Measurements from ENCODE around the gene PRCC. TPM values are rescaled to one million over a fixed set of nuclear protein-coding genes. Genes with fewer than 3 reads are reported as not detected.

Gene PRCC
- total RNA-seq, 1 experiment from 2014 or later, result 103 TPM

DNA sequence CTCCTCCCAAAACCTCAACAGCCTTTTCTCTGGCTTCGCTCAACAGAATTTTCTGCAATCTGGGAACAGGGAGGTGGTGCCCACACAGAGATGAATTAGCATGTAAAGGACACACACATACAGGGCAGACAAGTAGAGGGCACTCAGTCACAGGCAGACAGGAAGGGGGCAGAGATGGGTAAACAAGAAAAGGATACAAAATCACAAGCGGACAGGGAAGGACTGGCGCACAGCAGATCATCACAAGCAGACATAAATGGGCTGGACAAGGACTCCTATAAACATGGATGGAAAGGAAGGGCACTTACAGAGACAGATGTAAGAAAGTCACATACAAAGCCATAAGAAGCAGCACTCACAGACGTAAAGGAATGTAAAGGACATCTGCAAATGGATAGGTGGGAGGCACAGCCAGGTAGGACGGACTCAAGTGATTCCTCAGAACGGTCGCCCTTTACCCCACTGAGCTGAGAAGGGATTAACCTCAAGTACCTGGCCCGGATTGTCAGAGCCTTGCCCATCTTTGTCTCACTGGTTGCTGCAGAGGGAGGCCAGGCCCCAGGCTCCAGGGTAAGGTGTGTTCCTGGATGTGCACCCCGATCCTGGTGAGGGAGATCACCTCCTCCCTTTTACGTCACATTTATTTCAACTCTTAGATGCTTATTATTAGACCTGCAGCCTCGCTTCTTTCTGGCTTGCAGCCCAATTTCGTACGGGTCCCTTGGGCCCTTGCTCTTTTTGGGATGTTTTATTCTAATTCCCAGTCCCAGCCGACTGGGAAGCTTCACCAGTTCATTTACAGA, 836 bp upstream of the PRCC start:
- no peaks in the 10 kb centered on the region for H3K9me2 ChIP-seq (replicated peaks; ENCODE audit: low read length)
- peaks cover 4% of the 10 kb centered on the region; the same call in 1 of the 2 replicates for H4K20me1 ChIP-seq (ENCODE audit: low read length)
- ChIA-PET CTCF (interaction anchor here (0.6 to 1.3 kb wide), 7 partner anchors 26 to 907 kb away, joined by 3 to 9 read pairs (median 3); partner anchors contain the start of gene MRPL24), POLR2A (ENCODE audit: unreplicated experiment) (interaction anchor here (0.6 to 1.8 kb wide), 4 partner anchors 15 to 465 kb away, joined by 3 to 7 read pairs (median 6); partner anchors contain the start of genes HDGF, ISG20L2, METTL25B and MRPL24)
- H3K27ac ChIP-seq (ENCODE audit: low read length), result peak overlapping the region; percentile 74
- peaks cover 8% of the 10 kb centered on the region for H3K36me3 ChIP-seq (ENCODE audit: low read depth, low read length)
- peak overlapping the region; percentile 98 for H3K9ac ChIP-seq (ENCODE audit: low read length)
- H3K9me3 ChIP-seq (ENCODE audit: low read length), result no peaks in the 10 kb centered on the region
- TSS peak; percentile 81 for BruUV-seq (replicated peaks)
- ATAC-seq, result peak; percentile 16
- no peaks in the 10 kb centered on the region for H3K27me3 ChIP-seq (ENCODE audit: low read length)
- peak overlapping the region; percentile 96 for H3K4me2 ChIP-seq (ENCODE audit: low read length)
- H3K4me3 ChIP-seq (ENCODE audit: low read length), result peak overlapping the region; percentile 74
- H2AFZ ChIP-seq (ENCODE audit: low read length), result peak overlapping the region; percentile 91
- H3F3A ChIP-seq (ENCODE audit: low read length, unreplicated experiment), result no peaks in the 10 kb centered on the region
- peaks cover 50% of the 10 kb centered on the region for H3K79me2 ChIP-seq (ENCODE audit: low read length)
- peak; percentile 47 for DNase-seq
- TF ChIP-seq CTCF (conservative IDR thresholded peaks at IDR 0.05; ENCODE audit: low read depth, low read length), result no peak
- peaks cover 31% of the 10 kb centered on the region for H3K4me1 ChIP-seq (ENCODE audit: insufficient read depth, low read length)
- intact Hi-C loops (cut with micrococcal nuclease), result loop anchor here (1.0 kb wide), 3 partner anchors 14 to 38 kb away; partner anchors contain the start of genes ISG20L2, METTL25B and MRPL24

DNA sequence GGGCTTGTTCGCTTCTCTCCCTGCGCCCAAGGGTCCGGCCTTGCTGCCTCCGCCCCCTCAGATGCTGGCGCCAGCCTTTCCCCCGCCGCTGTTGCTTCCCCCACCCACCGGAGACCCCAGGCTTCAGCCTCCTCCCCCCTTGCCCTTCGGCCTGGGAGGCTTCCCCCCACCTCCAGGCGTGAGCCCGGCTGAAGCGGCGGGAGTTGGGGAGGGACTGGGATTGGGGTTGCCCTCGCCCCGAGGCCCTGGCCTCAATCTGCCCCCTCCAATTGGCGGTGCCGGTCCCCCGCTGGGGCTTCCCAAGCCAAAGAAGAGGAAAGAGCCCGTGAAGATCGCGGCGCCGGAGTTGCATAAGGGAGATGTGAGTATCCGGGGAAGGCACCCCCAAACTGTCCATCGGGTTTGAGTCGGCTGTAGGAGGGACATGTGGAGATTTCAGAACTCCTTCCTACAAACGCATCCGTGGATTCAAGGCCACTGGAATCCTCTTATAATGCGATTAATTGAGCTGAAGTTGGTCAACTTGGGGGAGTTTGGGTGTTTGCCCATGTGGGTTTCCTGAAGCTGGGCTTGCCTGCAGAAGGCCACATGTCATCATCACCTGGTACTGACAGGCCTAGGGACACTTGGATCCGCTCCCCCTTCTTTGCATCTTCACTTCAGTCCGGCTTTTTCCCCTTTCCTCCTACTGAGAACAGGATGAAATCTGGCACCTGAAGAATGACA, 707 bp downstream of the PRCC start:
- Histone ChIP-seq H4K20me1 (ENCODE audit: low read length) (peaks cover 12% of the 10 kb centered on the region; the same call in 1 of the 2 replicates), H3K9ac (ENCODE audit: low read length) (peak overlapping the region; percentile 98), H3K4me2 (ENCODE audit: low read length) (peak overlapping the region; percentile 91), H3K79me2 (ENCODE audit: low read length) (peaks cover 65% of the 10 kb centered on the region), H2AFZ (ENCODE audit: low read length) (peak overlapping the region; percentile 60), H3K27ac (ENCODE audit: low read length) (peak overlapping the region; percentile 74), H3K4me1 (ENCODE audit: insufficient read depth, low read length) (peaks cover 31% of the 10 kb centered on the region), H3K9me2 (replicated peaks; ENCODE audit: low read length) (no peaks in the 10 kb centered on the region), H3K36me3 (ENCODE audit: low read depth, low read length) (peaks cover 12% of the 10 kb centered on the region), H3K9me3 (ENCODE audit: low read length) (no peaks in the 10 kb centered on the region), H3K4me3 (ENCODE audit: low read length) (peak overlapping the region; percentile 74), H3F3A (ENCODE audit: low read length, unreplicated experiment) (no peaks in the 10 kb centered on the region), H3K27me3 (ENCODE audit: low read length) (no peaks in the 10 kb centered on the region)
- no peak; the same call in 1 of the 2 replicates for ATAC-seq
- POLR2A ChIA-PET (ENCODE audit: unreplicated experiment), result interaction anchor here (0.6 to 1.8 kb wide), 5 partner anchors 16 to 42 kb away, joined by 3 to 18 read pairs (median 6); partner anchors contain the start of genes HDGF, ISG20L2, METTL25B and MRPL24
- CTCF ChIA-PET, result interaction anchor here (1.0 to 2.0 kb wide), 5 partner anchors 27 to 91 kb away, joined by 3 to 10 read pairs (median 5); partner anchors contain the start of gene MRPL24
- no TSS peak for BruUV-seq (replicated peaks)
- no peak for DNase-seq
- intact Hi-C loops (cut with micrococcal nuclease), result loop anchor here (1.0 kb wide), 3 partner anchors 16 to 40 kb away; partner anchors contain the start of genes ISG20L2, METTL25B and MRPL24
- TF ChIP-seq EZH2phosphoT487 (IDR thresholded peaks at IDR 0.05; ENCODE audit: borderline replicate concordance, low read length), result no peak
- no peak for TF ChIP-seq EZH2 (IDR thresholded peaks at IDR 0.05; ENCODE audit: low read length, unreplicated experiment)
- no peak for TF ChIP-seq CTCF (conservative IDR thresholded peaks at IDR 0.05; ENCODE audit: low read depth, low read length)
